GM23338 (cell line): ENCODE results near the gene CSGALNACT2. TPM values are rescaled to one million over a fixed set of nuclear protein-coding genes. Genes with fewer than 3 reads are reported as not detected.

ENCODE experiments used
- ATAC-seq: fragments of 200-7000 bp; cut with Tn5 transposase; 3 replicates; pipeline ENCODE4 v1.9.1; 2020
- DNase-seq: peaks from one replicate; pipeline ENCODE4 v3.0.0-alpha.2; 2015; ENCODE audit warnings: low spot score
- H2AFZ ChIP-seq: fragments of 200-600 bp; sonication (generic); 2 replicates; pipeline ENCODE4 v1.8.0; 2016; ENCODE audit warnings: antibody characterized with exemption, mild to moderate bottlenecking, moderate library complexity
- H3F3A ChIP-seq: fragments of 200-600 bp; sonication (generic); replicated peaks from 2 replicates; pipeline ENCODE4 v1.8.0; 2017; ENCODE audit warnings: antibody characterized with exemption, mixed run types, low read depth
- H3K27ac ChIP-seq: fragments of 200-600 bp; sonication (generic); 2 replicates; pipeline ENCODE4 v1.6.1; 2016; ENCODE audit warnings: low read depth
- H3K27me3 ChIP-seq: fragments of 200-600 bp; sonication (generic); 2 replicates; pipeline ENCODE4 v1.8.0; 2016; ENCODE audit warnings: mild to moderate bottlenecking, mixed run types, moderate library complexity; ENCODE audit not compliant: insufficient read depth
- H3K36me3 ChIP-seq: fragments of 200-600 bp; sonication (generic); 2 replicates; pipeline ENCODE4 v1.8.0; 2016; ENCODE audit warnings: mild to moderate bottlenecking; ENCODE audit not compliant: insufficient read depth
- H3K4me1 ChIP-seq: fragments of 200-600 bp; sonication (generic); 2 replicates; pipeline ENCODE4 v1.8.0; 2016; ENCODE audit warnings: mild to moderate bottlenecking, moderate library complexity; ENCODE audit not compliant: insufficient read depth
- H3K4me2 ChIP-seq: fragments of 200-600 bp; sonication (generic); 2 replicates; pipeline ENCODE4 v1.7.1; 2017; ENCODE audit warnings: mixed run types
- H3K4me3 ChIP-seq: fragments of 200-600 bp; sonication (generic); 2 replicates; pipeline ENCODE4 v1.6.1; 2016; ENCODE audit warnings: mixed run types
- H3K79me2 ChIP-seq: fragments of 200-600 bp; sonication (generic); replicated peaks from 2 replicates; pipeline ENCODE4 v1.8.0; 2017; ENCODE audit warnings: mild to moderate bottlenecking; ENCODE audit not compliant: insufficient read depth
- H3K9me2 ChIP-seq: fragments of 200-600 bp; sonication (generic); 2 replicates; pipeline ENCODE4 v1.8.0; 2017; ENCODE audit not compliant: insufficient read depth
- H4K20me1 ChIP-seq: fragments of 200-600 bp; sonication (generic); replicated peaks from 2 replicates; pipeline ENCODE4 v1.8.0; 2017; ENCODE audit warnings: mild to moderate bottlenecking; ENCODE audit not compliant: insufficient read depth
- H3K27ac Mint-ChIP-seq: 2 replicates; pipeline ENCODE4 v1.8.0; 2020; ENCODE audit warnings: inconsistent platforms, mild to moderate bottlenecking, moderate library complexity, mixed read lengths
- H3K27me3 Mint-ChIP-seq: 3 replicates; pipeline ENCODE4 v1.8.0; 2022; ENCODE audit warnings: low read depth, mild to moderate bottlenecking, moderate library complexity, mixed read lengths, inconsistent platforms; ENCODE audit not compliant: insufficient read depth, poor library complexity
- H3K36me3 Mint-ChIP-seq: 3 replicates; pipeline ENCODE4 v1.8.0; 2021; ENCODE audit warnings: low read depth, mild to moderate bottlenecking, inconsistent platforms, moderate library complexity, mixed read lengths
- H3K4me1 Mint-ChIP-seq: 3 replicates; pipeline ENCODE4 v1.8.0; 2020; ENCODE audit warnings: mild to moderate bottlenecking, inconsistent platforms, mixed read lengths
- H3K4me3 Mint-ChIP-seq: 3 replicates; pipeline ENCODE4 v1.8.0; 2021; ENCODE audit warnings: moderate library complexity, mild to moderate bottlenecking, inconsistent platforms, mixed read lengths
- H3K9me3 Mint-ChIP-seq: 3 replicates; pipeline ENCODE4 v1.8.0; 2020; ENCODE audit warnings: moderate library complexity, mild to moderate bottlenecking, inconsistent platforms, mixed read lengths
- CREB1 ChIP-seq: fragments of 250-450 bp; sonication (Bioruptor Pico); IDR thresholded peaks from 2 replicates; pipeline ENCODE4 v1.5.0; 2020; ENCODE audit warnings: low read depth, mild to moderate bottlenecking, moderate library complexity
- CTCF ChIP-seq, 2 experiments: fragments of 200-600 bp in 1 of 2; sonication (generic) in 1 of 2; conservative IDR thresholded peaks; 2 replicates each; pipeline versions ENCODE4 v1.5.1 to v1.6.1; 2016 to 2017; ENCODE audit warnings: antibody characterized with exemption in 2 of 2, low read depth in 2 of 2, mild to moderate bottlenecking in 2 of 2, moderate library complexity in 1 of 2
- ETS1 ChIP-seq: IDR thresholded peaks from 2 replicates; pipeline ENCODE4 v1.6.1; 2016; ENCODE audit warnings: antibody characterized with exemption
- EZH2 ChIP-seq: fragments of 200-600 bp; sonication (generic); IDR thresholded peaks from one replicate; pipeline ENCODE4 v1.8.0; 2017; ENCODE audit warnings: antibody characterized with exemption, mild to moderate bottlenecking, low read depth; ENCODE audit not compliant: unreplicated experiment
- JUNB ChIP-seq: IDR thresholded peaks from one replicate; pipeline ENCODE4 v1.6.1; 2016; ENCODE audit warnings: antibody characterized with exemption; ENCODE audit not compliant: unreplicated experiment
- NANOG ChIP-seq: IDR thresholded peaks from 2 replicates; pipeline ENCODE4 v1.6.1; 2016; ENCODE audit warnings: antibody characterized with exemption, borderline replicate concordance
- POLR2AphosphoS5 ChIP-seq: IDR thresholded peaks from 2 replicates; pipeline ENCODE4 v1.6.1; 2016; ENCODE audit warnings: antibody characterized with exemption, low read depth
- REST ChIP-seq: IDR thresholded peaks from one replicate; pipeline ENCODE4 v1.6.1; 2018; ENCODE audit warnings: antibody characterized with exemption; ENCODE audit not compliant: unreplicated experiment
- STAT1 ChIP-seq: IDR thresholded peaks from one replicate; pipeline ENCODE4 v1.6.1; 2016; ENCODE audit warnings: antibody characterized with exemption; ENCODE audit not compliant: unreplicated experiment
- ZNF114 ChIP-seq: fragments of 250-450 bp; sonication (Bioruptor Pico); IDR thresholded peaks from 2 replicates; pipeline ENCODE4 v1.5.0; 2020; ENCODE audit warnings: mild to moderate bottlenecking, moderate library complexity
- ZNF331 ChIP-seq: fragments of 250-450 bp; sonication (Bioruptor Pico); IDR thresholded peaks from 2 replicates; pipeline ENCODE4 v1.5.0; 2020; ENCODE audit warnings: low read depth, mild to moderate bottlenecking, moderate library complexity
- polyA plus RNA-seq: library from polyadenylated mRNA; unstranded; fragments of >200 nt; fragmentation: Nextera tagmentation; extraction: Ambion mirVana; gene quantifications from 2 replicates; pipeline ENCODE4 v1.2.1, GENCODE V29; 2016
- total RNA-seq: library from RNA; depleted of rRNA; stranded (reverse); fragments of >200 nt; shearing (Covaris generic); gene quantifications from 2 replicates; pipeline ENCODE4 v1.2.3, GENCODE V29; 2014

The CSGALNACT2 gene
- total and polyA plus RNA-seq, 2 experiments from 2014 or later = 3.0 to 4.6 TPM

- H2AFZ ChIP-seq = no peak overlapping the region
- no peak overlapping the region; the same call in 1 of the 2 replicates for H3K27ac Mint-ChIP-seq
- no peak for TF ChIP-seq ZNF114 (CRISPR knock-in tag)
- TF ChIP-seq REST = no peak
- TF ChIP-seq CTCF (conservative IDR thresholded peaks at IDR 0.05; ENCODE audit: low read depth in 2 of 2) = no peak
- TF ChIP-seq EZH2 = no peak
- TF ChIP-seq STAT1 = no peak
- no peak for TF ChIP-seq ZNF331 (CRISPR knock-in tag)
- TF ChIP-seq CREB1 = no peak
- no peak for TF ChIP-seq POLR2AphosphoS5
- no peak for TF ChIP-seq ETS1
- no peak for TF ChIP-seq NANOG
- H3K27me3 Mint-ChIP-seq = peaks cover 4% of the 10 kb centered on the region
- no peak for ATAC-seq
- no peaks in the 10 kb centered on the region for H3K27me3 ChIP-seq
- no peaks in the 10 kb centered on the region for H3K9me2 ChIP-seq
- H3K36me3 ChIP-seq = no peaks in the 10 kb centered on the region
- no peaks in the 10 kb centered on the region for H3K79me2 ChIP-seq
- no peak for DNase-seq
- H4K20me1 ChIP-seq = no peaks in the 10 kb centered on the region
- no peaks in the 10 kb centered on the region for H3F3A ChIP-seq
- H3K4me3 ChIP-seq = no peak overlapping the region
- no peak overlapping the region for H3K4me3 Mint-ChIP-seq
- H3K4me1 ChIP-seq = no peaks in the 10 kb centered on the region
- H3K4me2 ChIP-seq = no peak overlapping the region
- H3K4me1 Mint-ChIP-seq = no peaks in the 10 kb centered on the region
- no peaks in the 10 kb centered on the region; the same call in 2 of the 3 replicates for H3K36me3 Mint-ChIP-seq
- no peaks in the 10 kb centered on the region for H3K9me3 Mint-ChIP-seq
- no peak overlapping the region for H3K27ac ChIP-seq
Measured at GRCh38 chr10:43121444-43121843, 16.8 kb upstream of the CSGALNACT2 start.

GRCh38 chr10:43122096-43122495 lies 16.1 kb upstream of the CSGALNACT2 start:
- DNase-seq = no peak
- Histone ChIP-seq H4K20me1 (no peaks in the 10 kb centered on the region), H3K79me2 (no peaks in the 10 kb centered on the region), H3K4me3 (no peak overlapping the region), H3K27me3 (no peaks in the 10 kb centered on the region), H3K4me1 (no peaks in the 10 kb centered on the region), H3K9me2 (no peaks in the 10 kb centered on the region), H3K4me2 (no peak overlapping the region), H3K36me3 (no peaks in the 10 kb centered on the region), H2AFZ (no peak overlapping the region), H3K27ac (no peak overlapping the region), H3F3A (no peaks in the 10 kb centered on the region)
- Mint-ChIP-seq H3K27me3 (peaks cover 4% of the 10 kb centered on the region), H3K4me1 (no peaks in the 10 kb centered on the region), H3K9me3 (no peaks in the 10 kb centered on the region), H3K27ac (no peak overlapping the region), H3K36me3 (no peaks in the 10 kb centered on the region; the same call in 2 of the 3 replicates), H3K4me3 (no peak overlapping the region)
- no peak for ATAC-seq
- TF ChIP-seq JUNB (no peak), ETS1 (no peak)
